ENCODE measurements around the gene RUFY3. TPM values are rescaled to one million over a fixed set of nuclear protein-coding genes. Genes with fewer than 3 reads are reported as not detected.

RUFY3 gene
- total RNA-seq, 1 donor from 2014 or later, result 11.7 TPM

DNA sequence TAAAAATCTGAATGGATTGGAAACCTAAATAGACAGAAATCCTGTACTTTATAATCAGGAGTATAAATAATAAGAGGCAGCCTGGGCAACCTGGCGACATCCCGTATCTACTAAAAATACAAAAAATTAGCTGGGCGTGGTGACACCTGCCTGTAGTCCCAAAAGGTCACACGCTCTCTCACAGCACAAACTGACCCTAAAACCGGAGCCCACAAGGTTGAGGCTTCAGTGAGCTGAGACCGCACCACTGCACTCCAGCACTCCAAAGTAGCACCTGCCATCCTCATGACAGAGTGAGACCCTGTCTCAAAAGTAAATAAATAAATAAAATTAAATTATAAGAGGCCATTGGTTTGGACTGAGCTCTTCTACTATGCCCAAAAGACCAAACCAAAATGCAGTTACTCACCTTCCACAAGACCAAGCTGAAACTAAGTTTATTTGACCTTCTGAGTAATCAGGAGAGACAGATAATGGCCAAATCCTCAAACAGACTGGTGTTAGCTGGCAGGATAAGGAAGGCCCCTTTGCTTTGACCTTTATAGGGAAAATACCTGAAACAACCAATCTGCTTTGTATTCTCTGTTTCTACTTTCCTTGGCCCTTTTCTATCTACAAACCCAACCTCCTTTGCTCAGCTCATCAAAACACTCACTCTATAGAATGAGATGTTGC lies 121.1 kb downstream of the RUFY3 start:
- H3K4me3 ChIP-seq, result no peak overlapping the region
- H3K27me3 ChIP-seq, result no peaks in the 10 kb centered on the region
- no peak for DNase-seq (ENCODE audit: low spot score in 2 of 2)
- no peaks in the 10 kb centered on the region for H3K9me3 ChIP-seq
- no peaks in the 10 kb centered on the region for H3K36me3 ChIP-seq
- TF ChIP-seq, protein P1, sequence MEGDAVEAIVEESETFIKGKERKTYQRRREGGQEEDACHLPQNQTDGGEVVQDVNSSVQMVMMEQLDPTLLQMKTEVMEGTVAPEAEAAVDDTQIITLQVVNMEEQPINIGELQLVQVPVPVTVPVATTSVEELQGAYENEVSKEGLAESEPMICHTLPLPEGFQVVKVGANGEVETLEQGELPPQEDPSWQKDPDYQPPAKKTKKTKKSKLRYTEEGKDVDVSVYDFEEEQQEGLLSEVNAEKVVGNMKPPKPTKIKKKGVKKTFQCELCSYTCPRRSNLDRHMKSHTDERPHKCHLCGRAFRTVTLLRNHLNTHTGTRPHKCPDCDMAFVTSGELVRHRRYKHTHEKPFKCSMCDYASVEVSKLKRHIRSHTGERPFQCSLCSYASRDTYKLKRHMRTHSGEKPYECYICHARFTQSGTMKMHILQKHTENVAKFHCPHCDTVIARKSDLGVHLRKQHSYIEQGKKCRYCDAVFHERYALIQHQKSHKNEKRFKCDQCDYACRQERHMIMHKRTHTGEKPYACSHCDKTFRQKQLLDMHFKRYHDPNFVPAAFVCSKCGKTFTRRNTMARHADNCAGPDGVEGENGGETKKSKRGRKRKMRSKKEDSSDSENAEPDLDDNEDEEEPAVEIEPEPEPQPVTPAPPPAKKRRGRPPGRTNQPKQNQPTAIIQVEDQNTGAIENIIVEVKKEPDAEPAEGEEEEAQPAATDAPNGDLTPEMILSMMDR (IDR thresholded peaks at IDR 0.05), result no peak
- intact Hi-C loops (cut with DNase I), result no loop called here
- peaks cover 3 to 5% of the 10 kb centered on the region in 2 donors for H3K4me1 ChIP-seq
- no peak overlapping the region for H3K27ac ChIP-seq

DNA sequence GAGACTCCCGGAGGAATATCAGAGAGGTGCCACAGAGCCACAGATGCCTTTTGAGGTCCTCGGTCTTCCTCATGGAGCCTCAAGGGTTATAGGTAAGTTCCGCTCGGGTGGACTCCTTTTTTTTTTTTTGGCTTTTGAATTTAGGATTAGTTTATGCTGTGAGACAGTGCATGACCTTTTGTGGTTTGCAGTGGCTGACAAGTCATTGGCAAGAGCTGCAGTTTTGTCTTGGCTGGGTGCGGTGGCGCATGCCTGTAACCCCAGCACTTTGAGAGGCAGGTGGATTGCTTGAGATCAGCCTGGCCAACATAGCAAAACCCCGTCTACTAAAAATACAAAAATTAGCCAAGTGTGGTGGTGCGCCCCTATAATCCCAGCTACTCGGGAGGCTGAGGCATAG lies 122.4 kb downstream of the RUFY3 start:
- intact Hi-C loops (cut with DNase I), result no loop called here
- no peaks in the 10 kb centered on the region for H3K9me3 ChIP-seq
- DNase-seq (ENCODE audit: low spot score in 2 of 2), result no peak
- H3K27ac ChIP-seq, result no peak overlapping the region
- H3K4me3 ChIP-seq, result no peak overlapping the region
- no peaks in the 10 kb centered on the region for H3K4me1 ChIP-seq
- no peaks in the 10 kb centered on the region for H3K27me3 ChIP-seq
- TF ChIP-seq, protein P1 (IDR thresholded peaks at IDR 0.05), result no peak
- no peaks in the 10 kb centered on the region for H3K36me3 ChIP-seq

DNA sequence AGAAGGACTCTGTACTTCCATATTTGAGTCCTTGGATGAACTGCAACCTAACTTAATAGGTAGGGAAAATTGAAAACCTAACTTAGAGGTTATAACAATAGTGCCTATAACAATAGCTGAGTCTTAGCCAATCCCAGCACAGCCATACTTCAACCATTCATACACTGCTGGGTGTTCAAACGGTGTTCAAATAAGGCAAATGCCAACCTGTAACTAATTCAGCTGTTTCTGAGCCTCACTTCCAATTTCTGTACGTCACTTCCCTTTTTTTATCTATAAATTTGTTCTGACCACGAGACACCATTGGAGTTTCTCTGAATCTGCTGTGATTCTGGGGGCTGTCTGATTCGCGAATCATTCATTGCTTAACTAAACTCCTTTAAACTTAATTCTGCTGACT lies 127.5 kb downstream of the RUFY3 start:
- intact Hi-C loops (cut with DNase I), result no loop called here
- TF ChIP-seq, protein P1 (IDR thresholded peaks at IDR 0.05), result no peak

DNA sequence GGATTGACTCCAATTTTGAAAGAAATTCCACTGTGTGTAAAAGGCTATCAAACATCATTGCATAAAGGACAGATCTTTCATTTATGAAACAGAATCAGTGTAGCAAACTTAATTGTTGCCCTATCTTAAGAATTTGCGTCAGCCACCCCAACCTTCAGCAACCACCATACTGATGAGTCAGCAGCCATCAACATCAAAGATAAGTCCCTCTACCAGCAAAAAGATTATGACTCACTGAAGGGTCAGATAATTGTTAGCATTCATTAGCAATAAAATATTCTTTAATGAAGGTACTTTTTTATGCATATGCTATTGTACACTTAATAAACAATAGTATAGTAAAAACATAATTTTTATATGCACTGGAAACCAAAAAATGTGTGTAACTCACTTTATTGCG lies 133.7 kb downstream of the RUFY3 start:
- H3K27ac ChIP-seq, result no peak overlapping the region
- intact Hi-C loops (cut with DNase I), result no loop called here
- no peak for DNase-seq (ENCODE audit: low spot score in 2 of 2)

More for the DNA sequence above, 127.5 kb downstream of the RUFY3 start:
- no peak for DNase-seq (ENCODE audit: low spot score in 2 of 2)
- Histone ChIP-seq H3K36me3 (no peaks in the 10 kb centered on the region), H3K27me3 (no peaks in the 10 kb centered on the region), H3K27ac (no peak overlapping the region), H3K9me3 (no peaks in the 10 kb centered on the region), H3K4me3 (no peak overlapping the region), H3K4me1 (no peaks in the 10 kb centered on the region)

More for the DNA sequence above, 133.7 kb downstream of the RUFY3 start:
- H3K4me3 ChIP-seq, result no peak overlapping the region
- H3K4me1 ChIP-seq, result no peaks in the 10 kb centered on the region
- no peaks in the 10 kb centered on the region for H3K27me3 ChIP-seq
- H3K36me3 ChIP-seq, result no peaks in the 10 kb centered on the region
- H3K9me3 ChIP-seq, result no peaks in the 10 kb centered on the region
- TF ChIP-seq, protein P1 (IDR thresholded peaks at IDR 0.05), result no peak

Other genes starting within 250 kb of the RUFY3 start
- not detected for gene MUC7, start 249.8 kb upstream of the RUFY3 start, total RNA-seq
- not detected for gene AMTN, start 203.4 kb upstream of the RUFY3 start, total RNA-seq
- gene AMBN, start 129.7 kb upstream of the RUFY3 start, total RNA-seq, result not detected
- not detected for gene ENAM, start 93.2 kb upstream of the RUFY3 start, total RNA-seq
- gene JCHAIN, start 55.5 kb upstream of the RUFY3 start, total RNA-seq, result 4.0 TPM
- 3.2 TPM for gene UTP3, start 33.4 kb upstream of the RUFY3 start, total RNA-seq
- gene GRSF1, start 117.9 kb downstream of the RUFY3 start, total RNA-seq, result 23.3 TPM
- gene MOB1B, start 180.4 kb downstream of the RUFY3 start, total RNA-seq, result 2.6 TPM

Measured in ascending aorta (tissue), 2 donors.